Activated B cell treated with CpG ODN at 0.5 μM for 24 hours (primary cell): ENCODE data around the gene LRIG2. TPM values are rescaled to one million over a fixed set of nuclear protein-coding genes. Genes with fewer than 3 reads are reported as not detected.

Experiments used
- ATAC-seq: fragments of 200-7000 bp; cut with Tn5 transposase; one replicate; pipeline ENCODE4 v1.10.0; 2021; ENCODE audit warnings: low read depth, mild to moderate bottlenecking, moderate library complexity
- CTCF ChIA-PET: fragments of 350-600 bp; sonication (Branson Sonifier 250); formaldehyde crosslinking; loops from one replicate; lab custom pipeline; 2021; ENCODE audit warnings: antibody characterized with exemption; lab: Charles Lee
- POLR2A ChIA-PET: fragments of 350-600 bp; sonication (Branson Sonifier 250); formaldehyde crosslinking; loops from one replicate; lab custom pipeline; 2021; ENCODE audit warnings: antibody characterized with exemption; lab: Charles Lee
- DNase-seq: peaks from one replicate; pipeline ENCODE4 v3.0.0; 2022
- H3K27ac Mint-ChIP-seq: one replicate; pipeline ENCODE4 v1.8.0; 2020; ENCODE audit warnings: mixed read lengths
- H3K27me3 Mint-ChIP-seq: one replicate; pipeline ENCODE4 v1.8.0; 2021; ENCODE audit warnings: mixed read lengths
- H3K36me3 Mint-ChIP-seq: one replicate; pipeline ENCODE4 v1.8.0; 2021; ENCODE audit warnings: low read depth, mixed read lengths
- H3K4me1 Mint-ChIP-seq: one replicate; pipeline ENCODE4 v1.8.0; 2021; ENCODE audit warnings: mixed read lengths
- H3K4me3 Mint-ChIP-seq: one replicate; pipeline ENCODE4 v1.8.0; 2020; ENCODE audit warnings: mild to moderate bottlenecking, mixed read lengths
- H3K9me3 Mint-ChIP-seq: one replicate; pipeline ENCODE4 v1.8.0; 2020; ENCODE audit warnings: mixed read lengths
- intact Hi-C: fragments of 100-400 bp; cut with micrococcal nuclease; formaldehyde crosslinking; loops from one replicate; pipeline ENCODE4 v1.15.1; 2024
- total RNA-seq: library from RNA; stranded (reverse); gene quantifications from 2 replicates; pipeline ENCODE4 v1.2.3, GENCODE V29; 2022
- TF ChIP-seq, protein P1 (sequence below): fragments of 200-600 bp; IDR thresholded peaks from one replicate; pipeline ENCODE4 v1.8.0; 2022; ENCODE audit warnings: antibody characterized with exemption, mild to moderate bottlenecking

Gene LRIG2
- total RNA-seq, 1 donor from 2014 or later: 30.7 TPM

- H3K4me1 Mint-ChIP-seq: no peaks in the 10 kb centered on the region
- peaks cover 11% of the 10 kb centered on the region for H3K27me3 Mint-ChIP-seq
- ATAC-seq (no peak), DNase-seq (no peak)
- no peaks in the 10 kb centered on the region for H3K36me3 Mint-ChIP-seq
- no peak overlapping the region for H3K27ac Mint-ChIP-seq
- TF ChIP-seq, protein P1, sequence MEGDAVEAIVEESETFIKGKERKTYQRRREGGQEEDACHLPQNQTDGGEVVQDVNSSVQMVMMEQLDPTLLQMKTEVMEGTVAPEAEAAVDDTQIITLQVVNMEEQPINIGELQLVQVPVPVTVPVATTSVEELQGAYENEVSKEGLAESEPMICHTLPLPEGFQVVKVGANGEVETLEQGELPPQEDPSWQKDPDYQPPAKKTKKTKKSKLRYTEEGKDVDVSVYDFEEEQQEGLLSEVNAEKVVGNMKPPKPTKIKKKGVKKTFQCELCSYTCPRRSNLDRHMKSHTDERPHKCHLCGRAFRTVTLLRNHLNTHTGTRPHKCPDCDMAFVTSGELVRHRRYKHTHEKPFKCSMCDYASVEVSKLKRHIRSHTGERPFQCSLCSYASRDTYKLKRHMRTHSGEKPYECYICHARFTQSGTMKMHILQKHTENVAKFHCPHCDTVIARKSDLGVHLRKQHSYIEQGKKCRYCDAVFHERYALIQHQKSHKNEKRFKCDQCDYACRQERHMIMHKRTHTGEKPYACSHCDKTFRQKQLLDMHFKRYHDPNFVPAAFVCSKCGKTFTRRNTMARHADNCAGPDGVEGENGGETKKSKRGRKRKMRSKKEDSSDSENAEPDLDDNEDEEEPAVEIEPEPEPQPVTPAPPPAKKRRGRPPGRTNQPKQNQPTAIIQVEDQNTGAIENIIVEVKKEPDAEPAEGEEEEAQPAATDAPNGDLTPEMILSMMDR: no peak
- ChIA-PET POLR2A (no interaction called here), CTCF (no interaction called here)
- intact Hi-C loops: no loop called here
- H3K4me3 Mint-ChIP-seq: no peak overlapping the region
- H3K9me3 Mint-ChIP-seq: peaks cover 4% of the 10 kb centered on the region
Measured at GRCh38 chr1:113178522-113178921, 105.5 kb downstream of the LRIG2 start.

Other genes starting within 250 kb of the LRIG2 start
- gene SLC16A1, start 117.0 kb upstream of the LRIG2 start, total RNA-seq: 17.8 and 17.9 TPM in 2 replicates